ENCODE results near the gene KMT2B.
"Not testable (repeated sequence)": the region's sequence is repeated elsewhere in the genome, so short reads cannot be mapped to it uniquely, and the experiment has no call there.

The KMT2B gene, protein sequence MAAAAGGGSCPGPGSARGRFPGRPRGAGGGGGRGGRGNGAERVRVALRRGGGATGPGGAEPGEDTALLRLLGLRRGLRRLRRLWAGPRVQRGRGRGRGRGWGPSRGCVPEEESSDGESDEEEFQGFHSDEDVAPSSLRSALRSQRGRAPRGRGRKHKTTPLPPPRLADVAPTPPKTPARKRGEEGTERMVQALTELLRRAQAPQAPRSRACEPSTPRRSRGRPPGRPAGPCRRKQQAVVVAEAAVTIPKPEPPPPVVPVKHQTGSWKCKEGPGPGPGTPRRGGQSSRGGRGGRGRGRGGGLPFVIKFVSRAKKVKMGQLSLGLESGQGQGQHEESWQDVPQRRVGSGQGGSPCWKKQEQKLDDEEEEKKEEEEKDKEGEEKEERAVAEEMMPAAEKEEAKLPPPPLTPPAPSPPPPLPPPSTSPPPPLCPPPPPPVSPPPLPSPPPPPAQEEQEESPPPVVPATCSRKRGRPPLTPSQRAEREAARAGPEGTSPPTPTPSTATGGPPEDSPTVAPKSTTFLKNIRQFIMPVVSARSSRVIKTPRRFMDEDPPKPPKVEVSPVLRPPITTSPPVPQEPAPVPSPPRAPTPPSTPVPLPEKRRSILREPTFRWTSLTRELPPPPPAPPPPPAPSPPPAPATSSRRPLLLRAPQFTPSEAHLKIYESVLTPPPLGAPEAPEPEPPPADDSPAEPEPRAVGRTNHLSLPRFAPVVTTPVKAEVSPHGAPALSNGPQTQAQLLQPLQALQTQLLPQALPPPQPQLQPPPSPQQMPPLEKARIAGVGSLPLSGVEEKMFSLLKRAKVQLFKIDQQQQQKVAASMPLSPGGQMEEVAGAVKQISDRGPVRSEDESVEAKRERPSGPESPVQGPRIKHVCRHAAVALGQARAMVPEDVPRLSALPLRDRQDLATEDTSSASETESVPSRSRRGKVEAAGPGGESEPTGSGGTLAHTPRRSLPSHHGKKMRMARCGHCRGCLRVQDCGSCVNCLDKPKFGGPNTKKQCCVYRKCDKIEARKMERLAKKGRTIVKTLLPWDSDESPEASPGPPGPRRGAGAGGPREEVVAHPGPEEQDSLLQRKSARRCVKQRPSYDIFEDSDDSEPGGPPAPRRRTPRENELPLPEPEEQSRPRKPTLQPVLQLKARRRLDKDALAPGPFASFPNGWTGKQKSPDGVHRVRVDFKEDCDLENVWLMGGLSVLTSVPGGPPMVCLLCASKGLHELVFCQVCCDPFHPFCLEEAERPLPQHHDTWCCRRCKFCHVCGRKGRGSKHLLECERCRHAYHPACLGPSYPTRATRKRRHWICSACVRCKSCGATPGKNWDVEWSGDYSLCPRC (N-terminal part only)

DNA sequence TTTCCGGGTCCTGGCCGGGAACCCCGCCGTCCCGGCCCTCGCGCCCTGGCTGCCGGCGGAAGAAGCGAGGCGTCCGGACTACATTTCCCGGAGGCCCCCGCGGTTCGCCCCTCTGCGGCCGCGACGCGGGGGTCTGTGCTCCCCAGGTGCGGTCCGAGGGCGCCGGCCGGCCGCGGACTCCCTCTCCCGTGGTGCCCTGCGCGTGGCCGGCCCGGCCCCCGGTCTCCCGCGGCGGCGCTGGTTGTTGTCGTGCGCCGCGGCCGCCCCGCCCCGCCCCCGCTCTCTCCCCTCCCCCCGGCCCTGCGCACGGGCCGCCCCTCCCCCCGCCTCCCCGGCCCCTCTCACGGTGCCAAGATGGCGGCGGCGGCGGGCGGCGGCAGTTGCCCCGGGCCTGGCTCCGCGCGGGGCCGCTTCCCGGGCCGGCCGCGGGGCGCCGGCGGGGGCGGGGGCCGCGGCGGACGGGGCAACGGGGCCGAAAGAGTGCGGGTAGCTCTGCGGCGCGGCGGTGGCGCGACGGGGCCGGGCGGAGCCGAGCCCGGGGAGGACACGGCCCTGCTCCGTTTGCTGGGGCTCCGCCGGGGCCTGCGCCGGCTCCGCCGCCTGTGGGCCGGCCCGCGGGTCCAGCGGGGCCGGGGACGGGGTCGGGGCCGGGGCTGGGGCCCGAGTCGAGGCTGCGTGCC lies at the start of gene KMT2B:
Gene KMT2B, plus strand, starts transcription at position 339 of the 680 bp plus-strand sequence. Its CDS starts 16 bp downstream, at position 355.
- H3K4me3 ChIP-seq, result peak within 1 kb of the TSS; percentile 78
- peaks cover 19% of the 10 kb centered on the region for H3K36me3 ChIP-seq (replicated peaks)
- peaks cover 9% of the 10 kb centered on the region for H3K4me1 ChIP-seq
- H3K27me3 ChIP-seq (ENCODE audit: low read depth), result no peaks in the 10 kb centered on the region
- in situ Hi-C loops (cut with MboI; ENCODE audit: low sequenced_read_pairs), result loop anchor here (5.0 kb wide), 1 partner anchor 171 kb away; the partner anchor contains the start of gene TMEM147
- no peak for DNase-seq (ENCODE audit: low spot score in 2 of 2)
- no peaks in the 10 kb centered on the region for H3K9me3 ChIP-seq

DNA sequence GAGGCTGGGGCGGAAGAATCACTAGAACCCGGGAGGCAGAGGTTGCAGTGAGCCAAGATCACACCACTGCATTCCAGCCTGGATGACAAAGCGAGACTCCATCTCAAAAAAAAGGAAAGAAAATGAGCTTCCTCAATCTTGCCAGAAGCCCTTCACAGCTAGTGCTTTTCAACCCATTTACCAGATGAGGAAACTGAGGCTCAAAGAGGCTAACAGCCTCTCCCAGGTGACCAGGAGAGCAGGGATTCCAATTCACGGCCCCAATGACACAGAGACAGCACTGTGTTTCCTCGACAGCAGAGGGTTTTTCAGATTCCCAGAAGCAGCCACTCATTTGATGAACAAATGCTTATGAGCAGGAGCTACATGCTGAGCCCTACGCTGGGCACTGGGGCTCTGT lies 48.2 kb upstream of the KMT2B start:
- in situ Hi-C loops (cut with MboI; ENCODE audit: low sequenced_read_pairs), result no loop called here
- DNase-seq (ENCODE audit: low spot score in 2 of 2), result no peak
- Histone ChIP-seq H3K36me3 (replicated peaks) (no peaks in the 10 kb centered on the region), H3K4me3 (no peak overlapping the region), H3K4me1 (0 out of 2 replicates have a peak, but pooled peaks cover 2% of the 10 kb centered on the region), H3K9me3 (no peaks in the 10 kb centered on the region), H3K27me3 (ENCODE audit: low read depth) (peaks cover 21% of the 10 kb centered on the region; the same call in 1 of the 2 replicates)

DNA sequence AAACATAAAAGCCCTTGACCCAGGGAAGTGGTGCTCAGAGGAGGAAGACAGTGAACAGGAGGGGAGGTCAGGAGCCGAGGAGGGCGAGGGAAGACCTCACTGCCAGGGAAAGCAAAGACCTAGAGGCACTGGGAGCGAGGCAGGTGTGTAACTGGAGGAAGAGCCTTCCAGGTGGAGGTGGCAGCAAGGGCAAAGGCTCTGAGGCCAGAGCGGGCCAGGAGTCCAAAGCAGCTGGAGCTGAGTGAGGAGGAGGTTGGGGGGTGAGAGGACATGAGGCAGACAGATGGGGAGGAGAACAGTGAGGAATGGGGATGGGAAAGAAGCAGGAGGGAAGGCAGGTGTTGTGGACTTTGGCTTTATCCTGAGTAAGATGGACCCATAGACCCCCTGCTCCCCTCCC lies 47.8 kb upstream of the KMT2B start:
- H3K4me1 ChIP-seq, result 0 out of 2 replicates have a peak, but pooled peaks cover 2% of the 10 kb centered on the region

DNA sequence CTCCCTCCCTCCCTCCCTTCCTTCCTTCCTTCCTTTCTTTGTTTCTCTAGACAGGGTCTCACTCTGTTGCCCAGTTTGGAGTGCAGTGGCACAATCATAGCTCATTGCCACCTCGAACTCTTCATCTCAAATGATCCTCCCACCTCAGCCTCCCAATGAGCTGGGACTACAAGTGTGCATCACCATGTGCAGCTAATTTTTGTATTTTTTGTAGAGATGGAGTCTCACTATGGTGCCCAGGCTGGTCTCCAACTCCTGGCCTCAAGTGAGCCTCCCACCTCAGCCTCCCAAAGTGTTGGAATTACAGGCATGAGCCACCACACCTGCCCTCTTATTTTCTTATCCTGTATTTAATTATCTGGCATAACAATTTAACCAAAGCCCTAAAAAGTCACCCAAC lies 47.1 kb upstream of the KMT2B start:
- Histone ChIP-seq H3K36me3 (replicated peaks) (no peaks in the 10 kb centered on the region), H3K4me1 (0 out of 2 replicates have a peak, but pooled peaks cover 2% of the 10 kb centered on the region), H3K4me3 (no peak overlapping the region), H3K27me3 (ENCODE audit: low read depth) (peaks cover 21% of the 10 kb centered on the region; the same call in 1 of the 2 replicates), H3K9me3 (no peaks in the 10 kb centered on the region)
- in situ Hi-C loops (cut with MboI; ENCODE audit: low sequenced_read_pairs), result no loop called here
- DNase-seq (ENCODE audit: low spot score in 2 of 2), result no peak

More for the DNA sequence above, 47.8 kb upstream of the KMT2B start:
- no peak for DNase-seq (ENCODE audit: low spot score in 2 of 2)
- no peaks in the 10 kb centered on the region for H3K36me3 ChIP-seq (replicated peaks)
- peaks cover 21% of the 10 kb centered on the region; the same call in 1 of the 2 replicates for H3K27me3 ChIP-seq (ENCODE audit: low read depth)
- in situ Hi-C loops (cut with MboI; ENCODE audit: low sequenced_read_pairs), result no loop called here
- H3K4me3 ChIP-seq, result no peak overlapping the region
- no peaks in the 10 kb centered on the region for H3K9me3 ChIP-seq

DNA sequence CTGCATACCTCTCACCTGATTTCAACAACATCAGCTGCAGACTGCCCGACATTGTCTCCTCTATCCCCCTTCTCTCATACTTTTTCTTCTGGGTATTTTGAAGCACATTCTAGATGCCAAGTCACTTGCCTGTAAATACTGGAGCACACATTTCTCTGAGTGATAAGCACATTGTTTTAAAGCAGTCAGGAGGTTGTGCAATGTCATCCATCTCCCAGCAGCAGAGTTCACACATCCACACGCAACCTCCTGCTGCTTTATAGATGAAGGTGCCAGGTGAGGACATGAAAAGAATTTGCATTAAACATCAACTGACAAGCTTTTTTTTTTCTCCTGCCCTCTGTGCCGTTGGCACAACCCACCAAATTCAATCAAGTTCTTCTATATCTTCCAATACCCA lies 46.0 kb upstream of the KMT2B start:
- H3K4me3 ChIP-seq, result no peak overlapping the region
- H3K27me3 ChIP-seq (ENCODE audit: low read depth), result peaks cover 21% of the 10 kb centered on the region; the same call in 1 of the 2 replicates
- DNase-seq (ENCODE audit: low spot score in 2 of 2), result no peak
- in situ Hi-C loops (cut with MboI; ENCODE audit: low sequenced_read_pairs), result no loop called here
- H3K36me3 ChIP-seq (replicated peaks), result no peaks in the 10 kb centered on the region
- 0 out of 2 replicates have a peak, but pooled peaks cover 2% of the 10 kb centered on the region for H3K4me1 ChIP-seq
- no peaks in the 10 kb centered on the region for H3K9me3 ChIP-seq

DNA sequence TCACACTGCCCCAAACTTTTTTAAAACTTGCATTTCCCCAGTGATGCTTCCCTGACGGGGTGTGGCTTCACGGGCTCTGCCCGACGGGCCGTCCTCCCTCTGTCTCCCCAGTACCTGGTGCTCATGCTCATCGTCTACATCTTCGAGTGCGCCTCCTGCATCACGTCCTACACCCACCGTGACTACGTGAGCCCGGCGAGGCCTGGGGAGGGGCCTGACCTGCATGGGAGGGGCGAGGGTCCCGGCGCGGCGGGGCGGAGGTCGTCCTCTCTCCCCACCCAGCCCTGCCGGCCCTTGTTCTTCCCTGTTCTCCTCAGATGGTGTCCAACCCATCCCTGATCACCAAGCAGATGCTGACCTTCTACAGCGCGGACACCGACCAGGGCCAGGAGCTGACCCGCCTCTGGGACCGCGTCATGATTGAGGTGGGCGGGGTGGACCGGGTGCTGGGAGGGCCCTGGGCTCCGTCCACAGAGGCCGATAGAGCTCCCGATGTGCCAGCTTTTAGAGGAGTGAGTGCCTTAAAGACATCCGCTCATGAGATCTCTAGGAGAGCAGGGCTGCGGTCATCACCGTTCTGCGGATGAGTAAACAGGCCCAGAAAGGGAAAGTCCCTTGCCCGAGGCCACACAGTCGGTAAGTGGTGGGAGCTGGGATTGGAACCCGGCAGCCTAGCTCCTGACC lies 44.5 kb upstream of the KMT2B start:
- Histone ChIP-seq H3K27me3 (ENCODE audit: low read depth) (peaks cover 21% of the 10 kb centered on the region; the same call in 1 of the 2 replicates), H3K36me3 (replicated peaks) (no peaks in the 10 kb centered on the region), H3K4me1 (0 out of 2 replicates have a peak, but pooled peaks cover 2% of the 10 kb centered on the region), H3K9me3 (no peaks in the 10 kb centered on the region), H3K4me3 (peak overlapping the region; percentile 31)
- DNase-seq (ENCODE audit: low spot score in 2 of 2), result peak; percentile 15 to 70
- in situ Hi-C loops (cut with MboI; ENCODE audit: low sequenced_read_pairs), result no loop called here

DNA sequence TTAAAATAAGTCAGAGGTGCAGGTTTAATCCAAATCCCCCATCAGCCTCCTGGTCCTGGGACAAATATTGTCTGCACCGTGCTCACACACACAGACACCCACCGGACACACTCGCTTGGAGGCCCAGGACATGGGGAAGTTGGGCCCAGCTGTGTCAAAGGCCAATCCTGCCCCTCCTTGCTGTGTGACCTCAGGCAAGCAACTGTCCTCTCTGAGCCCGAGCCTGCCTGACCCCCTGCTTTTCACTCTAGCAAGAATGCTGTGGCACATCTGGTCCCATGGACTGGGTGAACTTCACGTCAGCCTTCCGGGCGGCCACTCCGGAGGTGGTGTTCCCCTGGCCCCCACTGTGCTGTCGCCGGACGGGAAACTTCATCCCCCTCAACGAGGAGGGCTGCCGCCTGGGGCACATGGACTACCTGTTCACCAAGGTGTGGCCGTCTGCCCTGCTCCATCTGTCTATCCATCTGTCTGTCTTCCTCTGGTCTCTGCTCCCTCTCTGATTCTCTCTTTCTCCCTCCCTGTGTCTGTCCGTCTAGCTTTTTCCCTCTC lies 42.1 kb upstream of the KMT2B start:
- Histone ChIP-seq H3K4me3 (no peak overlapping the region), H3K27me3 (ENCODE audit: low read depth) (peaks cover 12% of the 10 kb centered on the region; the same call in 1 of the 2 replicates), H3K9me3 (no peaks in the 10 kb centered on the region), H3K36me3 (replicated peaks) (no peaks in the 10 kb centered on the region), H3K4me1 (0 out of 2 replicates have a peak, but pooled peaks cover 2% of the 10 kb centered on the region)
- in situ Hi-C loops (cut with MboI; ENCODE audit: low sequenced_read_pairs), result no loop called here
- DNase-seq (ENCODE audit: low spot score in 2 of 2), result no peak

DNA sequence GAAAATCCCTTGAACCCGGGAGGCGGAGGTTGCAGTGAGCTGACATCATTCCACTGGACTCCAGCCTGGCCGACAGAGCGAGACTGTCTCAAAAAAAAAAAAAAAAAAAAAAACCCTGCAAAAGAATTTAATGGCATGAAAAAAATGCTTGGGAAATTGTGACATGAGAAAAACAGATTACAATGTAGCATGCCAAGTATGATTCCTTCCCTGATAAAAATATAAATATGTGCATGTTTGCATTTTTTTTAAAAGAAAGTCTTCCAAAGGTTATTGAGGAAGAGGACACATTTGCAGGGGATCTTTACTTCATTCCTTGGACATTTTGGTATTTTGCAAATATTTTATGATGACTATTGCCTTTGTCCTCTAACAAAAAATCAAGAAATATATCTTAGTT lies 28.0 kb upstream of the KMT2B start:
- H3K36me3 ChIP-seq (replicated peaks), result no peaks in the 10 kb centered on the region
- H3K27me3 ChIP-seq (ENCODE audit: low read depth), result no peaks in the 10 kb centered on the region
- DNase-seq (ENCODE audit: low spot score in 2 of 2), result no peak
- in situ Hi-C loops (cut with MboI; ENCODE audit: low sequenced_read_pairs), result no loop called here
- no peak overlapping the region for H3K4me3 ChIP-seq
- H3K9me3 ChIP-seq, result no peaks in the 10 kb centered on the region
- no peaks in the 10 kb centered on the region for H3K4me1 ChIP-seq

DNA sequence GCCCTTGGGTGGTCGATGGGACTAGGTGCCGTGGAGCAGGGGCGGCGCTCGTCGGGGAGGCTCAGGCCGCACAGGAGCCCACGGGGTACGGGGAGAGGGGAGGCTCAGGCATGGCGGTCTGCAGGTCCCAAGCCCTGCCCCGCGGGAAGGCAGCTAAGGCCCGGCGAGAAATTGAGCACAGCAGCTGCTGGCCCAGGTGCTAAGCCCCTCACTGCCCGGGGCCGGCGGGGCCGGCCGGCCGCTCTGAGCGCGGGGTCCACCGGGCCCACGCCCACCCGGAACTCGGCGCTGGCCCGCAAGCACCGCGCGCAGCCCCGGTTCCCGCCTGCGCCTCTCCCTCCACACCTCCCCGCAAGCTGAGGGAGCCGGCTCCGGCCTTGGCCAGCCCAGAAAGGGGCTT lies 26.7 kb upstream of the KMT2B start:
- H3K36me3 ChIP-seq (replicated peaks); H3K9me3 ChIP-seq; in situ Hi-C loops (cut with MboI; ENCODE audit: low sequenced_read_pairs): not testable (repeated sequence)

DNA sequence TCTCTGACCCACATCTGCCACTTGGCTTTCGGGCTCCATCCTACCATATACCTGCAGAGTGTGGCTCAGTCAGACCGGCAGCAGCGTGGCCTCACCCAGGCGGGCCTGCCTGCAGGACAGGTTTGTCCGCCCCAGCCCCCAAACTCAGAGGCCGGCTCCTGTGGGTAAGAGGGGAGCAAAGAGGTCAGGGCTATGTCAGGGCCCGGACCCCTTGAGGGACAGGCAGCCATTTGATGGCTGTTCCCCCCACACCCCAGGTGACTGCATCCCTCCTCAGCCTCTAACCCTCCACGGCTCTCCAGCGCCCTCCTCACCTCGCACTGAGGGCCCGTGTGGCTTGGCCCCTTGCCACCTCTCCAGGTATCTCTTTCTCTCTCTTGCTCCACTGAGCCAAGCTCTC lies 25.8 kb upstream of the KMT2B start:
- H3K4me3 ChIP-seq, result no peak overlapping the region
- in situ Hi-C loops (cut with MboI; ENCODE audit: low sequenced_read_pairs), result no loop called here
- no peaks in the 10 kb centered on the region for H3K4me1 ChIP-seq
- no peaks in the 10 kb centered on the region for H3K36me3 ChIP-seq (replicated peaks)
- no peak for DNase-seq (ENCODE audit: low spot score in 2 of 2)
- H3K9me3 ChIP-seq, result peaks cover 3% of the 10 kb centered on the region; the same call in 1 of the 2 replicates
- H3K27me3 ChIP-seq (ENCODE audit: low read depth), result no peaks in the 10 kb centered on the region

More for the DNA sequence above, 26.7 kb upstream of the KMT2B start:
- not testable (repeated sequence) for H3K4me3 ChIP-seq; H3K27me3 ChIP-seq (ENCODE audit: low read depth); H3K4me1 ChIP-seq; DNase-seq (ENCODE audit: low spot score in 2 of 2)

DNA sequence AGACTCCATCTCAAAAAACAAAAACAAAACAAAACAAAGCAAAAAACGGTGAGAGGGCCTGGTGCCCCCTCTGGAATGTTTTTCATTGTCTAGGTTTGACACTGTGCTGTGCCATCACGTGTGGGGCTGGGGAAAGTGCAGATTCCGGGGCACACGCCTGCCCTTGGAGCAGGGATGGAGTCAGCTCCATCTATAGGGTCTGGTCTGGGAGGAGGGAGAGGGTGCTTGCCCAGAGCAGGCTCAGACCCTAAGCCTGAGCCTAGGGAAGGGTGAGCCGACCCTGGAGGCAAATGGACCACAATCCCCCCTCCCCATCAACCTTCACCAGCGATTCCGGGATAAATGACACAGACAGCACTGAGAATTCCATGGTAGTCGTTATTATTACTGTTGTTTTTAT lies 24.4 kb upstream of the KMT2B start:
- no peak for DNase-seq (ENCODE audit: low spot score in 2 of 2)
- Histone ChIP-seq H3K4me1 (no peaks in the 10 kb centered on the region), H3K9me3 (peaks cover 3% of the 10 kb centered on the region; the same call in 1 of the 2 replicates), H3K36me3 (replicated peaks) (no peaks in the 10 kb centered on the region), H3K4me3 (no peak overlapping the region), H3K27me3 (ENCODE audit: low read depth) (no peaks in the 10 kb centered on the region)
- in situ Hi-C loops (cut with MboI; ENCODE audit: low sequenced_read_pairs), result no loop called here
